SH-SY5Y (cell line): ENCODE results near the gene ELMO2.

Experiments
- GATA2 ChIP-seq: IDR thresholded peaks from 2 replicates; pipeline ENCODE4 v1.6.1; 2011; ENCODE audit warnings: mild to moderate bottlenecking, low read depth, low read length
- GATA3 ChIP-seq: IDR thresholded peaks from 2 replicates; pipeline ENCODE4 v1.6.1; 2011; ENCODE audit warnings: low read depth, mild to moderate bottlenecking, low read length, moderate library complexity

DNA sequence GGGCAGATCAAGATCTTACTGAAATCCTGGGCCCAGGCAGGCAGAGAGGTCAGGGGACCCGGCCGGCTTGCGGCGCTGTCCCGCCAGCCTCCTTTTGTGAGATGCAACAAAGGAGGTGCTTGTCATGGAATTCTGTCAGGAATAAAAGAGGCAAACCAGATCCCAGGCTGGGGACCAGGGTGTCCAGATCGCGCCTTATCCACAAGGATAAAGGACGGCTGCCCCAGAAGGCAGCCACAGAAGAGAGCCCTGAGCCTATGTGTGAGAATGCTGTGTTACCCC is 55.5 kb downstream of the ELMO2 start:
- TF ChIP-seq GATA2 (no peak), GATA3 (no peak)
